Activated CD8-positive, alpha-beta memory T cell treated with anti-CD3 and anti-CD28 coated beads, Interleukin-2, amount 50 U/mL, for 24 hours (primary cell): ENCODE measurements around the gene SLC45A3.

Experiments used
- DNase-seq: peaks from one replicate; pipeline ENCODE4 v3.0.0-alpha.2; 2020; ENCODE audit errors: extremely low read depth

The SLC45A3 gene

GRCh38 chr1:205610036-205610435, 70.3 kb downstream of the SLC45A3 start:
- DNase-seq: no peak
